Colonic mucosa (tissue), 4 donors: Measurements from ENCODE around the gene TNFSF11. TPM values are rescaled to one million over a fixed set of nuclear protein-coding genes. Genes with fewer than 3 reads are reported as not detected.

Source experiments
- DNase-seq: peaks from one replicate; pipeline ENCODE4 v3.0.0-alpha.2; 2020
- H3K27ac ChIP-seq: fragments of 200-600 bp; one replicate; pipeline ENCODE4 v1.8.0; 2021
- H3K27me3 ChIP-seq: fragments of 200-600 bp; one replicate; pipeline ENCODE4 v1.8.0; 2021
- H3K36me3 ChIP-seq: fragments of 200-600 bp; one replicate; pipeline ENCODE4 v1.8.0; 2021
- H3K4me1 ChIP-seq: fragments of 200-600 bp; one replicate; pipeline ENCODE4 v1.8.0; 2021; ENCODE audit warnings: mild to moderate bottlenecking
- H3K4me3 ChIP-seq: fragments of 200-600 bp; one replicate; pipeline ENCODE4 v1.8.0; 2021
- H3K9ac ChIP-seq, 2 donors: one replicate each; pipeline ENCODE4 v1.7.0; 2013; ENCODE audit warnings: control low read depth in 2 of 2, low read depth in 2 of 2, low read length in 2 of 2
- H3K9me3 ChIP-seq: fragments of 200-600 bp; one replicate; pipeline ENCODE4 v1.8.0; 2021
- intact Hi-C: fragments of 100-400 bp; cut with DNase I; formaldehyde crosslinking; loops from one replicate; pipeline ENCODE4 v1.14.1; 2022
- total RNA-seq, 2 donors: library from RNA; stranded (reverse); fragmentation: NEBNext Ultra II Directional in 1 of 2; extraction: Animal tissue kit (Norgen Biotek cat#: 25700) in 1 of 2; gene quantifications; one replicate each; pipeline ENCODE4 v1.2.1, GENCODE V29; 2021
- TF ChIP-seq, protein P1 (sequence below): fragments of 200-600 bp; IDR thresholded peaks from one replicate; pipeline ENCODE4 v1.8.0; 2022; ENCODE audit warnings: antibody characterized with exemption, mild to moderate bottlenecking
- donor health status: healthy.
- donor health status: DM: no; HTN: no; CAD: no.
- donor health status: DM: no; HTN: no; CAD: no.

Gene TNFSF11
- total RNA-seq, 2 donors from 2014 or later, result 0.15 to 0.66 TPM

DNA sequence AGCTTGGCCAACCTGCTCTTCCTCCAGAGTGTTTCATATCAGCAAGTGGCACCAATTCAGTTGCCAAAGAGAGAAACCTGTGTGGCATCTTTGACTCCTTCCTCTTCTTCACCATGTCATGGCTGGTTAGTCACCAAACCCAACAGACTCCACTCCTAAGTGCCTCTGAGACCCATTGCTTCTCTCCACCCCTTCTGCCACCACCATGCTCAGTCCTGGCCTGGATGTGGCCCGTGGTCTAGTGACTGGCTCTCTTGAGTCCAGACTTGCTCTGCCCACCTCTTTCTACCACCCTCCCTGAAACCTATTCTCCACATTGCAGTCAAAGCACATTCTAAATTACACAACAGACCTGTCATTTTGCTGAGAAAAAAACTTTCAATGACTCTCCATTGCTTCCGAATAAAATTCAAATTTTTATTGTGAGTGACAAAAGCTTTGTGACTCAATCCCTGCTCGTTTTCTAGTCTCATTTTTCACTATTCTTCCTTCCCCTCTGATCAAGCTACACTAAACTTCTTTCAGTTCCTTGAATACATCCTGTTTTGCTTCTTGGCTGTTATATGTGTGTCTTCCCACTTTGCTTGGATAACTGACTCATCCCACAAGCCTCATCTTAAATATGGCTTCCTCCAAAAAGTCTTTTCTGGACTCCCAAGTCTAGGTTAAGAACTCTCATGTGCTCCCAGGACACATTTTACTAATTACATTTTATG is 12.0 kb upstream of the TNFSF11 start:
- no peak overlapping the region for H3K4me3 ChIP-seq

DNA sequence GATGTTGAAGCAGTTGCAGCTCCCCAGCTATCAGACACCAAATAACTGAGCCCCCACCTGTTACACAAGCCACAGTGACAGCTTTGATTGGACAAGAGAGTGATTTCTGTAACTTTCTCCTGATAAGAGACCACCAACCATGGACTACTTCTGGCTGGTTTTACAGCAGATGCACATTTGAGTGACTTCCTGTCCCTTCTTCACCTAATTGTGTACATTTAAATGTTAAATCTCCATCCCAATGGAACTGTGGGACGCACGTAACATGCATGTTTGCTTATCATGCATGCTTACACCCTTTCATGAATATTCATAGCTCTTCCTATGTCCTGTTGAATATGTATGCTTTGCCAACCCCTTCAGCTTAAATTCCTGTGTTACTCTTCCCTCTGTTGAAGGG is 6.0 kb upstream of the TNFSF11 start:
- TF ChIP-seq, protein P1, sequence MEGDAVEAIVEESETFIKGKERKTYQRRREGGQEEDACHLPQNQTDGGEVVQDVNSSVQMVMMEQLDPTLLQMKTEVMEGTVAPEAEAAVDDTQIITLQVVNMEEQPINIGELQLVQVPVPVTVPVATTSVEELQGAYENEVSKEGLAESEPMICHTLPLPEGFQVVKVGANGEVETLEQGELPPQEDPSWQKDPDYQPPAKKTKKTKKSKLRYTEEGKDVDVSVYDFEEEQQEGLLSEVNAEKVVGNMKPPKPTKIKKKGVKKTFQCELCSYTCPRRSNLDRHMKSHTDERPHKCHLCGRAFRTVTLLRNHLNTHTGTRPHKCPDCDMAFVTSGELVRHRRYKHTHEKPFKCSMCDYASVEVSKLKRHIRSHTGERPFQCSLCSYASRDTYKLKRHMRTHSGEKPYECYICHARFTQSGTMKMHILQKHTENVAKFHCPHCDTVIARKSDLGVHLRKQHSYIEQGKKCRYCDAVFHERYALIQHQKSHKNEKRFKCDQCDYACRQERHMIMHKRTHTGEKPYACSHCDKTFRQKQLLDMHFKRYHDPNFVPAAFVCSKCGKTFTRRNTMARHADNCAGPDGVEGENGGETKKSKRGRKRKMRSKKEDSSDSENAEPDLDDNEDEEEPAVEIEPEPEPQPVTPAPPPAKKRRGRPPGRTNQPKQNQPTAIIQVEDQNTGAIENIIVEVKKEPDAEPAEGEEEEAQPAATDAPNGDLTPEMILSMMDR, result no peak
- no peak overlapping the region for H3K27ac ChIP-seq

More for the DNA sequence above, 12.0 kb upstream of the TNFSF11 start:
- TF ChIP-seq, protein P1, result no peak
- Histone ChIP-seq H3K4me1 (no peaks in the 10 kb centered on the region), H3K9ac (no peak overlapping the region), H3K36me3 (no peaks in the 10 kb centered on the region), H3K27me3 (no peaks in the 10 kb centered on the region), H3K27ac (no peak overlapping the region), H3K9me3 (no peaks in the 10 kb centered on the region)
- no peak for DNase-seq
- intact Hi-C loops, result no loop called here

DNA sequence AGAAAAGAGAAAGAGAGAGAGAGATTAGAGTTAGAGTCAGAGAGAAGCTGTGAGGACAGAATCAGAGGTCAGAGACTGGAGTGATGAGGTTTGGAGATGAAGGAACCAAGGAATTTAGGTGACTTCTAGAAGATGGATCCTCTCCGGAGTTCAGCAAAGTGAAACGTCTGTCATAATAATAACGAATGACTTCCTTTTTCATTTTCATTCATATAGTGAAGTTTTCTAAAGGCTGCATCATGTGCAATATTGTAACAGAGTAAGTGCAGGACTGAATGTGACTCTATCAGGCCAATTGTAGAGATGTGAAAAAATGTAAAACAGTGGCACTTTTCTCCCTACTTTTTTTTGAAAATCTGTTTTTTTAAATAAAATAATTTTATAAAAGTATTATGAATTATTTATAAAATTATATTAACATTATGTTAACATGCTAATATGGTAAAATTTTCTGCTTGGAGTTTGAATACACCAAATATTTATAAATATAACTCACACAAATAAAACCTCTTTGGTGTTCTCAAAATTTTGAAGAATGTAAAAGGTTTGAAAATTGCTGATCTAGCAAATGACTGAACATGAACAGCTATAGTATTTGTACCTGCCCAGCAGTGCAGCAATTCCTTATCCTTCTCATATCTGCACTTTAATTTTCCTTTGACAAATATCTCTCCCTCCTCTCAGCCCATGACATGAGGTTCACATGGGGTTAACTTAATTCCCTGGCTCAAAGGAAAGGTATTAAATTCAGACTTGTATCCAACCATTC is 4.2 kb upstream of the TNFSF11 start:
- Histone ChIP-seq H3K9me3 (no peaks in the 10 kb centered on the region), H3K36me3 (no peaks in the 10 kb centered on the region), H3K27ac (no peak overlapping the region), H3K9ac (no peak overlapping the region), H3K4me3 (no peak overlapping the region), H3K4me1 (peaks cover 1% of the 10 kb centered on the region), H3K27me3 (peaks cover 10% of the 10 kb centered on the region)
- intact Hi-C loops, result no loop called here
- TF ChIP-seq, protein P1, result no peak
- no peak for DNase-seq

More for the DNA sequence above, 6.0 kb upstream of the TNFSF11 start:
- Histone ChIP-seq H3K9me3 (no peaks in the 10 kb centered on the region), H3K9ac (no peak overlapping the region), H3K27me3 (no peaks in the 10 kb centered on the region), H3K4me3 (no peak overlapping the region), H3K36me3 (no peaks in the 10 kb centered on the region), H3K4me1 (no peaks in the 10 kb centered on the region)
- no peak for DNase-seq
- intact Hi-C loops, result no loop called here

DNA sequence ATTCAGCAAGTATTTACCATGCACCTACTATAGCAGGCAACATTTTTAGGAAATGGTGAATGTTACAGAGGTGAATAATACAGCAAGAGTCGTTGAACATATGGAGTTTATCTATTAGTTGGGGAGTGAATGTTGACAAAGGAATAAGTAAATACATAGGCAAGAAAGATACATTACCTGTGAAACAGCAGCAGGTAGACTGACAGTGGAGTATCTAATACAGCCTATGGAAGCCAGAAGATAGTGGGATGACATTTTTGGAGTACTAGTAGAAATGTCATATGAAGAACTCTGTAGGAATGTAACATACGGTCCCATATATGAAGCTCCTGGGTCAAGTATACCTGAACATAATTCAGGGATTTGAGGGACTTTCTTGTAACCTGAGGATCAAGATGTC is 2.1 kb upstream of the TNFSF11 start:
- H3K4me3 ChIP-seq, result no peak overlapping the region
- TF ChIP-seq, protein P1, result no peak
- no peaks in the 10 kb centered on the region for H3K9me3 ChIP-seq
- H3K4me1 ChIP-seq, result peaks cover 5% of the 10 kb centered on the region
- intact Hi-C loops, result no loop called here
- H3K27me3 ChIP-seq, result peaks cover 17% of the 10 kb centered on the region
- H3K9ac ChIP-seq, result no peak overlapping the region
- no peak overlapping the region for H3K27ac ChIP-seq
- H3K36me3 ChIP-seq, result no peaks in the 10 kb centered on the region
- DNase-seq, result no peak

DNA sequence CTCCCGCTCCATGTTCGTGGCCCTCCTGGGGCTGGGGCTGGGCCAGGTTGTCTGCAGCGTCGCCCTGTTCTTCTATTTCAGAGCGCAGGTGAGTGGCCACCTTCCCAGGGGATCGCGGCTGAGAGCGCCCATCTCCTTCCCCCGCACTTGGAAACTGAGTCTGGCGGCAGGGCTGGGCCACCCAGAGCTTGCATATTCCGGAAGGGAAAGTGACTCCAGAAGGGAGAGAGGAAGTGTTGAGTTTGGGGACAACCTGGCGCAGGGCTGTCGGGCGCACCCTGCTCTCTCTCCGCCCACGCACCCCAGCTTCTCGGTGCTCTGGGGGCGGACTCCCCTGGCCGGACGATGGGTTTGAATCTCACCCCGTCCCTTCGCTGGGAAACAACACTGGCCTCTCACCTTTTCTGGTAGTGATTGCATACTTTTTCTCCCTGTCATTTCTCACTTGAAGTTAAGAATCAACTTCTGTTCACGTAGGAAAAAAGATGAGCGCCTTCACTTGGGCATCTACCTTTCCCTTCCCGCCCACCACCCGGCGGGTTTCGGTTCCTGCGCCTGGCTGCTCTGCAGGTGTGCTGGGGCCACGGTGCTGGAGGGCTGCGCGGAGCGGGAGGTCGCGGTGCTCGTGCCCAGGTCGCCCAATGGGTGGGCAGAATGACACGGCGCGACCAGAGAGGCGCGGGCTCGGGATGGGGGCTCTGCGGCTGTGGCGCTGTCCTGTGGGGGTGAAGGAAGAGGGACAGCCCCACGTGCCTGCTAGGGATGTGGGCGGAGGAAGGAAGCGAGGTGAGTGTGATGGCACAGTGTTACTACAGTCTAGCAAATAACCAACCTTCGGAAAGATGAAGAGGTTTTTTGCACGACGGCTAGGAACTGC is 721 bp downstream of the TNFSF11 start:
- intact Hi-C loops, result no loop called here
- no peak overlapping the region for H3K27ac ChIP-seq
- TF ChIP-seq, protein P1, result no peak
- H3K4me1 ChIP-seq, result peaks cover 5% of the 10 kb centered on the region
- H3K9me3 ChIP-seq, result no peaks in the 10 kb centered on the region
- peaks cover 17% of the 10 kb centered on the region for H3K27me3 ChIP-seq
- H3K4me3 ChIP-seq, result peak overlapping the region; percentile 41
- no peak for DNase-seq
- H3K9ac ChIP-seq, result no peak overlapping the region
- no peaks in the 10 kb centered on the region for H3K36me3 ChIP-seq
